GM04504 (cell line): ENCODE data around the gene MAJIN.

Source experiments
- DNase-seq: peaks from one replicate; pipeline ENCODE4 v3.0.0-alpha.2; 2012; ENCODE audit warnings: low read depth

Gene MAJIN

GRCh38 chr11:64892411-64892831 is 79.5 kb downstream of the MAJIN start:
- no peak for DNase-seq

- no peak for DNase-seq
Measured at GRCh38 chr11:64891880-64892279, 80.0 kb downstream of the MAJIN start.

- DNase-seq: no peak
Measured at GRCh38 chr11:64891215-64891848, 80.6 kb downstream of the MAJIN start.

- DNase-seq: no peak
Measured at GRCh38 chr11:64890522-64890939, 81.4 kb downstream of the MAJIN start.

GRCh38 chr11:64888729-64889511 is 83.0 kb downstream of the MAJIN start:
- no peak for DNase-seq

GRCh38 chr11:64888406-64888728 is 83.5 kb downstream of the MAJIN start:
- DNase-seq: no peak
